HG02938 (cell line): Measurements from ENCODE around the gene GRHPR.
"Not testable (repeated sequence)": the region's sequence is repeated elsewhere in the genome, so short reads cannot be mapped to it uniquely, and the experiment has no call there.

Source experiments
- ATAC-seq: cut with Tn5 transposase; IDR thresholded peaks from one replicate; pipeline ENCODE4 v1.9.1; 2021; ENCODE audit warnings: mild to moderate bottlenecking, moderate library complexity; ENCODE audit not compliant: unreplicated experiment

Gene GRHPR

GRCh38 chr9:37420271-37421215 lies 2.0 kb upstream of the GRHPR start:
- ATAC-seq, result no peak

DNA sequence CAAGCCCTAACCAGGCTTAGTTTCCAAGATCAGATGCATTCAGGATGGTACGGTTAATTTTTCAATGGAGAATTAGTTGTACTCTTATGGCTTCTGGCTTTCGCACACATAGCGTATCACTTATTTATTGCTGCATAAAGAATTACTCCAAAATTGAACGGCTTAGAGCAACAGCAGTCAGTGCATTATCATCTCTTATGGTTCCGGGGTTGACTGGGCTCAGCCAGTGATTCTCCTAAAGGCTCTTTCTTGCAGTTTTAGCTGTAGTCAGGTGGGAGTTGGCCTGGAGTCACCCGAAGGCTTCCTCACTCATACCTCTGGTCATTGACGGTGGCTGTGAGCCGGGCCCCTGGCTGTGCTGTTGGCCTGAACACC lies 595 bp upstream of the GRHPR start:
- ATAC-seq, result no peak

DNA sequence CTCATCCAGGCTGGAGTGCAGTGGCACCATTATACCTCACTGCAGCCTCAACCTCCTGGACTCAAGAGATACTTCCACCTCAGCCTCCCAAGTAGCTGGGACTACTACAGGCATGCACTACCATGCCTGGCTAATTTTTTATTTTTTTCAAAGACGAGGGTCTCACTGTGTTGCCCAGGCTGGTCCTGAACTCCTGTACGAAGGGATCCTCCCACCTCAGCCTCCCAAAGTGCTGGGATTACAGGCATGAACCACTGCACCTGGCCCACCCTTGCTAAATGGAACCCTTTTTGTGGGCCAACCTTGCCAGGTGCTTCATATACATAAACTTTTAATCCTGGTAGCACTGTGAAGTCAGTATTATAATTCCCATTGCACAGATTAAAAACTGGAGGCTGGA lies 1.0 kb downstream of the GRHPR start:
- no peak for ATAC-seq

DNA sequence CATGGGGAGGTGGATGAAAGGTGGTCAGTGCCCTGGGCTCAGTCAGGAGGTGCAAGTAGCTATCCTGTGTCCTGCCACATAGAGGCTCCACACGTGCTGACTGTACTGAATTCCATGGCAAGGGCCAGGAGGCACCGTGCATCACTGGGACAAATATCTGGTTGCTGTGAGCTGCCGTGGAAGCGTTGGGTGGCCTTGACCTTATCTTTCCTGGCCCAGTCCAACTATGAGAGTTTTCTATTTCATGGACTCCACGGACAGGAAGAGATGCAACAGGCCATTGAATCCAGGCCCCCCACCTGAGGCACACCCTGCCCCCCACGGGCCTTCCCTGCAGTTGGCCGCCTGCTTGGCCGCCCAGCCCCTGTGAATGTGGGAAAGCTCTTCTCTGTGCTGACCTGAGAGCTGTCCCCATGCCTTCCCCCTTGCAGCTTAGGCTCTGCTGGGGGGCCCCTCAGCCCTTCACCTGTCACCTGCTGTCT lies 1.7 kb downstream of the GRHPR start:
- ATAC-seq, result no peak

- ATAC-seq, result no peak
These were observed 2.3 kb downstream of the GRHPR start for GRCh38 chr9:37424686-37425297.

DNA sequence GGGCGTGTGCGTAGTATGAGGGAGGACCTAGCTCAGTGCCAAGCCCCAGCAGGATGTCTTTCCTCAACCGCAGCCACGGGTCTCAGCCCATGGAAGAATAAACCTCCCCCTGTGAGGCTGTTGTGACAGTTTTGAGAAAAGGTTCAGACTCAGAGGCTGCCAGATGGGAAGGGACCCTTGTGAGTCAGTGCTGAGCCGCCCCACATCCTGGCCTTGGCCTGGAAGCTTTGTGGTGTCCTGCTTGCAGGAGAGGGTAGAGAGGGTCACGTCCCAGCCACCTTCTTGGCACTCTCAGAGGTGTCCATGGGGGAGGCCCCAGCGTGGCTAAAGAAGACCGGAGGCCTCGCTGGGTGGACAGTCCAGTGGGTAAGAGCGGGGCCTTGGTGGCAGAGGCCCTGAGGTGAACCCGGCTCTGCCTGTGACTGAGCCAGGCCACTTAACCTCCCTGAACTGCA lies 2.8 kb downstream of the GRHPR start:
- no peak for ATAC-seq

DNA sequence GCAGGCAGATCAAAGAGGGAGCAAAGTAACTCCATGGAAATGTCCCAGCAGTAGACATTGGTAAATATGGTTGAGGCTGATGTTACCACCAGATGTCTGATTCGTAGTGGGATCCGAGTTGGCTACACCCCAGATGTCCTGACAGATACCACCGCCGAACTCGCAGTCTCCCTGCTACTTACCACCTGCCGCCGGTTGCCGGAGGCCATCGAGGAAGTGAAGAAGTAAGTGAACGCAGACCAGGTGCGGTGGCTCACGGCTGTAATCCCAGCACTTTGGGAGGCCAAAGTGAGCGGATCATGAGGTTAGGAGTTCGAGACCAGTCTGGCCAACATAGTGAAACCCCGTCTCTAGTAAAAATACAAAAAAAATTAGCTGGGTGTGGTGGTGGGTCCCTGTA lies 3.9 kb downstream of the GRHPR start:
- ATAC-seq, result not testable (repeated sequence)

- ATAC-seq, result no peak
These were observed 4.3 kb downstream of the GRHPR start for GRCh38 chr9:37426846-37427245.

DNA sequence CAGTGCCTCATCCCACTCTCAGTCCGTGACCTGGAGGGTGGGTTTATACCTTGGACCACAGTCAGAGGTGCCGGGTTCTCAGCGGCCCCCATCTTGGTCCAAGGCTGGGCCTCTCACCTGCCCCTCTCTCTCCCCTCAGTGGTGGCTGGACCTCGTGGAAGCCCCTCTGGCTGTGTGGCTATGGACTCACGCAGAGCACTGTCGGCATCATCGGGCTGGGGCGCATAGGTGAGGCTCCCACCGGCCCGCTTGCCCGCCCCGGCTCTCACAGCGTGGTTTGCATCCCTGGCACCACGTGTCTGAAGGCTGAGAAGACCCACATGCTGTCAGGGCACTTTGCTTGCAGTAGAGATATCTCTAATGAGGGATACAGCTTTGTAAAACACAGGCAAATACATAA lies 5.8 kb downstream of the GRHPR start:
- ATAC-seq, result no peak

DNA sequence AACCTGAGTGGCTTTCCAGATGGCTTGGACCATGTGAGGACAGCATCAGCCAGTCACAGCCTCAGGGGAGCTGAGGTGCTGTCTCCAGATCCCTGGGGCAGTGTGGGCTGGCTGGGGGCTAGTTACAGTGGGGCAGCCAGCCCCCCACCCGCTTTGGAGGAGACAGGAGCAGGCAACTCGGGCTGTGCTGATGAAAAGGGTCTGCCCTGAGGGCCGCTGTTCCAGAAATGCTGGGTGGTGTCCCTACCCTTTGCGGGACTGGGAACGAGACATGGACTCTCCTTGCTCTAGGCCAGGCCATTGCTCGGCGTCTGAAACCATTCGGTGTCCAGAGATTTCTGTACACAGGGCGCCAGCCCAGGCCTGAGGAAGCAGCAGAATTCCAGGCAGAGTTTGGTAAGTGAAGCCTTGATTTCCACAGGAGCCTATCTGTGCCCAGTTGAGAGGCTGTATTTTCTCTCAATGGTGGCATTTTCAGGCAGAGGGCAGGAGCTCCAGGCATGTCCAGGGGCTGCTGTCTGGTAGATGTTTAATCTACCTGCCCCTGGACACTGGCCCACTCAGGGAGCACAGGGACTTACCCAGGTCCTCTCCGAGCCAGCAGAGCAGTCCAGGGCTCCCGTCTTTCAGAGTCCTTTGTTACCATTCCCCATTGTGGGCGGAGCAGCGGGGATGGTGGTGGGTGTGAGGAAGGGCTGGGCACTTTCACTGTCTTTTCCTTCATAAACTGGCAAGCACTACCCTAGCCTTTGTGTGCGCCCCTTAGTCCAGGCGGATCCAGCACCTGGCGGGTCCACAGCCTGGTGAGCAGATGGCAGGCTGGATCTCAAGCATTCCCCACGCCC lies 7.2 kb downstream of the GRHPR start:
- ATAC-seq, result no peak

DNA sequence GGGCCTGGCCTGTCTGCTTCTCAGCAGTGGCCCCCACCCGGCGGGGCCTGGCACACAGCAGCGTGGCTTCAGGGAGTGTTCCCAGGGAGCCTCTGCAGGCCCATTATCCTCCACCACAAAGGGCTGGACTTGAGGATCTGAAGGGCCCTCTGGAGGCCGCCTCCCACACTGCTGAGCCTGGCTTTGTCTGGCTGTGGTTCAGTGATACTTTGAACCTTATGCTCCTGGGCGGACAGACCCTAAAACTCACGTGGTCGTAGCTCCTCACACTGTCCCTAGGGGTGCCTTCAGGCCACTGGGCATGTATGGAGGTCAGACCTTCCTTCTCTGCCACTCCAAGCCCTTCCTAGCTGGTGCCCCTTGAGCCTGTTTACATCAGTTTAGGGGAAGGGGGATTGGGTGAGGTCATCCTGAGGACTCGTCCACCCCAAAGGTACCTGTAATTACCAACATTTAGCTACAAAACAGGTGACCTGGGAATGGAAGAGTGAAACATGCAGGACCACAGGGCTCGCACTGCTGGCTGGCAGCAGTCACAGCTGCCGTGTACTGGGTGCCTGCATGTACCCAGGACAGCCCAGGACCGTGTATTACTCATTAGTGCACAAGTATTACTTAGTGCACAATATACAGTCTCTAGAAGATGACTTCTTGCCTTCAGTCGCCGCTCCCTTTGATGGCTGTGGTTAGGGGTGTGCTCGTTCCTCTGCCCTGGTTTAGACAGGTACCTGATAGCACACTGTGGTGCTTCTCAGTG lies 8.5 kb downstream of the GRHPR start:
- ATAC-seq, result no peak

- no peak for ATAC-seq
These were observed 9.5 kb downstream of the GRHPR start for GRCh38 chr9:37432020-37432419.

DNA sequence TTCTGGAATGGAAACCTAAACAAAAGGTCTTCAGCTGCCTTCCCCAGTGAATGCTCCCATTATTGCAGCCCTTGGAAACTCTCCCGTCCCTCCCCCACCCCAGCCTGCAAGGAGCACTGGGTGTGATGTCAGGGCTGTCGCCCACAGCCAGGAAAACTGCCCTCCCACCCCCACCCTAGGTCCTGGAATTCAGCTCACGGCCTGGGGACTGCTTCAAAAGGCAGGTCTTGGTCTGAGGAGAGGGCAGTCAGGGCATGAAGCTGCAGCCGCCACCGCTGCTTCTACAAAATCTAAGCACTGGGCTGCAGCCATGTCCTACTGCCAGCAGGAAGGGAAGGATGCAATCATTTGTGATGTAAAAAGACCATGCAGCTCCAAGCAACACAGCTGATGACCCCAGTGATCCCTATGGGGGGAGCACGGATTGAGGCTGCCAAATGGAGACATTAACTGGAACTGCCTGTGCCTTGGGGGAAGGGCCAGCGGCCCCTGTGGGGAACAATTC lies 11.4 kb downstream of the GRHPR start:
- no peak for ATAC-seq

DNA sequence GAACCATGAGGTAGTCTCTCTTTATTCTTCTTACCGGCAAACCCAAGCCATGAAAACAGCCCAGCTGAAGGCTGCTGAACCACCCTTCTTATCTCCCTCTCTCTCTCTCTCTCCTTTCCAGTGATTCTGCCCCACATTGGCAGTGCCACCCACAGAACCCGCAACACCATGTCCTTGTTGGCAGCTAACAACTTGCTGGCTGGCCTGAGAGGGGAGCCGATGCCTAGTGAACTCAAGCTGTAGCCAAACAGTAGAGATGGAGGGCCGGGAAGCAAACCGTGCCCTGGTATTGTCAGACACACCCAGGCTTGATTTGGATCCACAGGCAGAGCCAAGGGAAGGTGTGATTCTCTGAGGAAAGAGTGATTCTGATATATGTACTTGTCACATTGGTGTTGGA lies 14.0 kb downstream of the GRHPR start:
- ATAC-seq, result no peak

GRCh38 chr9:37437010-37437409 lies 14.5 kb downstream of the GRHPR start:
- no peak for ATAC-seq

DNA sequence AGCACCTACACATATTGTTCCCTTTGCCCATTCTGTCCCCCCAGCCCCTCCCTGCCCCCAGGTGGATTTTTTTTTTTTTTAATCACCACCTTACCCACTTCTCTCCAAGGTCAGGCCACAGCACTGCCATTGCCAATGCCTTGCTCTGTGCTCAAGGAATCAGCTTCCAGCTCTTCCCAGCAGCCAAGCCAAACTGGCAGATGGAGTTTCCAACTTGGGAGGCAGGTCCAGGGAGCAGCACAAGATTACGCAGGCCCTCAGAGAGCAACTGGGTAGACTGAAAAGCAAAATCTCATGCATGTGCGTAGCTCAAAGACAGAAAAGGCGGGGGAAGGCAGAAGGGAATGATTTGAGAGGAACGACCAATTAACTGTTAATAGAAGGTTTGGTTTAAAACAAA lies 15.1 kb downstream of the GRHPR start:
- ATAC-seq, result no peak

DNA sequence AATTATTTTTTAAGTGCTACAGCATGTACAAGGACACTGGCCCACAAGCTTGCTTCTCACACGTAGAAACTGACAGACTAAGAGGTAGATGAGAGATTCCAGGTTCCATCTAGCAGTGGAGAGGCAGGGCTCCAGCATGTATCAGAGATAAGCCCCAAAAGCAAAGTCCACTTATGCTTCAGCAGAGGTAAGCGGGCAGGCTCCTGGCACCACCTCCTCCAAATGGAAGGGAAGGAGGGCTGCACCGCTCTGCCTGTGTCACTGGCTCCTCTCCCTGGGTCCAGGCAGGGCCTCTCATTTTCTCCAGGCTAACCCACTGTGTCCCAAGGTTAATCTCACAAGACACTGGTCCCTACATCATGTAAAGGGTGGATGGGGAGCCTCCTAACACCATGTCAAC lies 15.9 kb downstream of the GRHPR start:
- no peak for ATAC-seq

- ATAC-seq, result no peak
These were observed 19.4 kb downstream of the GRHPR start for GRCh38 chr9:37441776-37442370.

DNA sequence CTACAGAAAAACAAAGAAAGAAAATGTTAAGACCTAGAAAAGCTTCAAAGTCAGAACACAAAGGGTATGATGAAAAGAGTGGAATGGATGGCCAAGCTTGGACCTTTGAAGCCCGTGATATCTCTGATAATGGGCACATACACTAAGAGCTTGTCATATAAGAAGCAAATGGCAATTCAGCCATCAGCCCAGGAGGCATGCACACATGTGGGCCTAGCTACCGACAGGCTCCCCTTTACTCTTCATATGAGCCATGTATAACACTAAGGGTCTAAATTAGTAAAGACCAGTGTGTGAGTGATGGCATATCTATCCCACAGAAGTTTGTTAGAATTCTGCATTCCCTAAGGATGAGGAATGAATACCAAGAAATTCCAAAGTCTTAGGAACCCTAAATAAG lies 20.1 kb downstream of the GRHPR start:
- ATAC-seq, result no peak

DNA sequence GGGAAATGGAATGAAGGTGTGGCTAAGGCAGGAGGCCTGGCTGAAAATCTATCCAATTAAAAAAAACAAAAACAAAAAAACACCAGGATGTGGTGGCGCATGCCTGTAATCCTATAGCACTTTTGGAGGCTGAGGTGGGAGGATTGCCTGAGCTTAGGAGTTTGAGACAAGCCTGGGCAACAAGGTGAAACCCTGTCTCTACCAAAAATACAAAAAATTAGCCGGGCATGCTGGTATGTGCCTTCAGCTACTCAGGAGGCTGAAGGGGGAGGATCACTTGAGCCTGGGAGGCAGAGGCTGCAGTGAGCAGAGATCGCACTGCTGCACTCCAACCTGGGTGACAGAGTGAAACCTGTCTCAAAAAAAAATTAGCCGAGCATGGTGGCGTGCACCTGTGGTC lies 21.1 kb downstream of the GRHPR start:
- ATAC-seq, result no peak
